Esophagus squamous epithelium (tissue), 5 donors: Measurements from ENCODE around the gene RNF212. TPM values are rescaled to one million over a fixed set of nuclear protein-coding genes. Genes with fewer than 3 reads are reported as not detected.
A peak's percentile ranks its signal among the peaks of the same experiment; 100 is the strongest.
"Not testable (repeated sequence)": the region's sequence is repeated elsewhere in the genome, so short reads cannot be mapped to it uniquely, and the experiment has no call there.

ENCODE experiments used
- DNase-seq: peaks from one replicate; lab custom pipeline; 2025; lab: John Stamatoyannopoulos, UW
- H3K27ac ChIP-seq, 4 donors: fragments of 200-600 bp; sonication (generic); one replicate each; pipeline ENCODE4 v1.5.1; 2016 to 2019; ENCODE audit warnings: mild to moderate bottlenecking in 1 of 4
- H3K27me3 ChIP-seq, 4 donors: fragments of 200-600 bp; sonication (generic); 1 replicate in 3 of 4; 2 replicates in 1 of 4; pipeline versions ENCODE4 v1.5.1 to v1.6.0; 2017 to 2021; ENCODE audit warnings: antibody characterized with exemption in 1 of 4
- H3K36me3 ChIP-seq, 3 donors: fragments of 200-600 bp; sonication (generic); one replicate each; pipeline ENCODE4 v1.5.1; 2016 to 2019
- H3K4me1 ChIP-seq, 3 donors: fragments of 200-600 bp; sonication (generic); one replicate each; pipeline ENCODE4 v1.5.1; 2017 to 2019
- H3K4me3 ChIP-seq, 4 donors: fragments of 200-600 bp; sonication (generic); 1 replicate in 3 of 4; 2 replicates in 1 of 4; pipeline ENCODE4 v1.5.1; 2016 to 2019; ENCODE audit warnings: mild to moderate bottlenecking in 2 of 4, moderate library complexity in 1 of 4
- H3K9me3 ChIP-seq, 3 donors: fragments of 200-600 bp; sonication (generic); one replicate each; pipeline ENCODE4 v1.5.1; 2016 to 2019
- POLR2A ChIP-seq, 4 donors: fragments of 450-650 bp; IDR thresholded peaks; one replicate each; pipeline ENCODE4 v1.6.1; 2017; ENCODE audit warnings: antibody characterized with exemption in 4 of 4, mild to moderate bottlenecking in 4 of 4, moderate library complexity in 3 of 4
- WGBS, 2 donors: methylation state at CpG; one replicate each; pipeline ENCODE4 v1.1.5; 2018; 5-methylcytosine and 5-hydroxymethylcytosine counted together
- intact Hi-C: fragments of 100-400 bp; cut with DNase I; formaldehyde crosslinking; loops from one replicate; pipeline ENCODE4 v1.15.0; 2022
- total RNA-seq, 4 donors: library from RNA; depleted of rRNA; stranded (reverse); fragments of >200 nt; gene quantifications; one replicate each; pipeline ENCODE4 v1.1.0, GENCODE V29; 2016
- TF ChIP-seq, protein P1 (sequence below), 6 experiments: fragments of 450-650 bp in 4 of 6; fragments of 200-600 bp in 2 of 6; sonication (generic) in 2 of 6; IDR thresholded peaks; one replicate each; pipeline ENCODE4 v1.5.1; 2016 to 2019; ENCODE audit warnings: antibody characterized with exemption in 6 of 6, mild to moderate bottlenecking in 4 of 6, moderate library complexity in 4 of 6
- donor health status: DM: yes; HTN: yes; CAD: no.

Gene RNF212
- total RNA-seq, 4 donors from 2014 or later = 0.53 to 6.3 (median 1.9) TPM

DNA sequence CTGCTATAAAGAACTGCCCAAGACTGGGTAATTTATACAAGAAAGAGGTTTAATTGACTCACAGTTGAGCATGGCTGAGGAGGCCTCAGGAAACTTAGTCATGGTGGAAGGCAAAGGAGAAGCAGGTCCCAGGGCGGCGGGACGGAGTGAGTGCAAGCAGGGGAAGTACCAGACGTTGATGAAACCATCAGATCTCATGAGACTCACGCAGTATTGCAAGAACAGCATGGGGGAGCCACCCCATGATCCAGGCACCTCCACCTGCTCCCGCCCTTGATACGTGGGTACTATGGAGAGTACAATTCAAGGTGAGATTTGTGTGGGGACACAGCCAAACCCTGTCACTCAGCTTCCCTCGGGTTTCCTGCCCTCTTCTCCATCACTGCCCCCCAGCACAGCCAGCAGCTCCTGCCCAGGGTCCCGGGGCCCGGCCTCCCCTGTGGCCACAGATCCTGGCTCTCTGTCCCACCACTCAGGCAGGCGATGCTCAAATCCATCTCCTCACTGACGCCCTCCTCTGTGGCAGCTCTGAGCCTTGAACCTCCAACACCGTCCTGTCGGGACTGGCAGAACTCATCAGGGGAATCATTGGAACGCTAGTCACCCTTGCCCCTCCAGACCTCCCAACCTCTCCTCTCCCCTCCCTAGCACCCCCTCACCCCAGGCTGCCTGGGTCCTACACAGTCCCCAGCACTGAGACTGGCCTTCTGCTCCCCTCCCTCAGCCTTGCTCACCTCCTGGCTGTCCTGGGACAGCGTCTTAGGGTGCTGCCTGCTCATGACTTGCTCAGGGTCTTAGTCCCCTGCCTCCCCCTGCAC is 64.4 kb downstream of the RNF212 start:
- no peak for DNase-seq
- Histone ChIP-seq H3K36me3 (no peaks in the 10 kb centered on the region), H3K9me3 (no peaks in the 10 kb centered on the region), H3K4me3 (no peak overlapping the region), H3K27ac (no peak overlapping the region), H3K4me1 (peaks cover 15 to 53% (median 31%) of the 10 kb centered on the region in 3 donors), H3K27me3 (peaks cover 0 to 83% (median 0%) of the 10 kb centered on the region in 4 donors)
- intact Hi-C loops = no loop called here
- TF ChIP-seq POLR2A (IDR thresholded peaks at IDR 0.05) = no peak
- TF ChIP-seq, protein P1, sequence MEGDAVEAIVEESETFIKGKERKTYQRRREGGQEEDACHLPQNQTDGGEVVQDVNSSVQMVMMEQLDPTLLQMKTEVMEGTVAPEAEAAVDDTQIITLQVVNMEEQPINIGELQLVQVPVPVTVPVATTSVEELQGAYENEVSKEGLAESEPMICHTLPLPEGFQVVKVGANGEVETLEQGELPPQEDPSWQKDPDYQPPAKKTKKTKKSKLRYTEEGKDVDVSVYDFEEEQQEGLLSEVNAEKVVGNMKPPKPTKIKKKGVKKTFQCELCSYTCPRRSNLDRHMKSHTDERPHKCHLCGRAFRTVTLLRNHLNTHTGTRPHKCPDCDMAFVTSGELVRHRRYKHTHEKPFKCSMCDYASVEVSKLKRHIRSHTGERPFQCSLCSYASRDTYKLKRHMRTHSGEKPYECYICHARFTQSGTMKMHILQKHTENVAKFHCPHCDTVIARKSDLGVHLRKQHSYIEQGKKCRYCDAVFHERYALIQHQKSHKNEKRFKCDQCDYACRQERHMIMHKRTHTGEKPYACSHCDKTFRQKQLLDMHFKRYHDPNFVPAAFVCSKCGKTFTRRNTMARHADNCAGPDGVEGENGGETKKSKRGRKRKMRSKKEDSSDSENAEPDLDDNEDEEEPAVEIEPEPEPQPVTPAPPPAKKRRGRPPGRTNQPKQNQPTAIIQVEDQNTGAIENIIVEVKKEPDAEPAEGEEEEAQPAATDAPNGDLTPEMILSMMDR (IDR thresholded peaks at IDR 0.05) = no peak
- 73 to 82% methylated on average over 10 to 16 of the region's 16 CpGs for WGBS, 2 donors

DNA sequence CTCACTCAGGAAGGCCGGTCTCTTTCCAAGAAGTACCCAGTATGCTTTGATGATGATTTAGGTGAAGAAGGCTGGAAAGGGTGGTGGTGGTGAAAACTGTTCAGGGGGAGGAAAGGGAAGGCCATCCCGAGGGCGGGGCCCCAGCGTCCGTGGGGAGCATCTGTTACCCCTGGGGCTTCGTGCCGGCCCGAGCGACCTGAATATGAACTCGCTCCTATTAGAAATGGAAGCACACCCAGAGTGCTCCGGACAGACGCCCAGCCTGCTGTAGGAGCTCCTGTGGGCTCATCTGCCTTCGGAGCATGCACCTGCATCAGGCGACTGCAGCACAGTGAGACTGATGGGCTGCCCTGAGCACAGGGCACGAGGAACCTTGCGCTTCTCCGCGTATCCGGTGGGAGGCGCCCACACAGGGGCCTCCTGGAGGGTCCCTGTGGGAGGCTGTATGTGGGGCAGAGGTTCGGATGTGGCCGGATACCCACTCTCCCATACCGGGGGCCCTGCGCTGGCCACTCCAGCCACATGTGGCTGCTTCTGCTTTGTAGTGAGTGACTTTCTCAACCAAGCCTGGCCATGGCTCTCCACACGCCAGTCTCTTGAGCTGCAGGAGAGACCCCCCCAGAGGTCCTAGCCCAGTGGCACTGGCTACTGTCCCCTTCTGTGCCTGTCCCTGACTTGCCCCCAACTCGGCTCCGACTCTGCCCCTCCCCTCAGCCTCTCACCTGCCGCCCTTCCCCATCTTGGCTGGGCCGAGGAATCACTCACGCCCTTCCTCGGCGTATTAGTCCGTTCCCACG is 65.2 kb downstream of the RNF212 start:
- no peaks in the 10 kb centered on the region for H3K9me3 ChIP-seq
- peak overlapping the region in 1 of 4 donors; percentile 52 for H3K4me3 ChIP-seq
- intact Hi-C loops = no loop called here
- peak overlapping the region in 1 of 4 donors; percentile 36 for H3K27ac ChIP-seq
- peaks cover 0 to 83% (median 0%) of the 10 kb centered on the region in 4 donors for H3K27me3 ChIP-seq
- DNase-seq = no peak
- 64 to 81% methylated on average over 5 to 19 of the region's 34 CpGs for WGBS, 2 donors
- H3K4me1 ChIP-seq = peaks cover 23 to 53% (median 33%) of the 10 kb centered on the region in 3 donors
- TF ChIP-seq, protein P1 (IDR thresholded peaks at IDR 0.05) = no peak
- no peak for TF ChIP-seq POLR2A (IDR thresholded peaks at IDR 0.05)
- no peaks in the 10 kb centered on the region for H3K36me3 ChIP-seq

DNA sequence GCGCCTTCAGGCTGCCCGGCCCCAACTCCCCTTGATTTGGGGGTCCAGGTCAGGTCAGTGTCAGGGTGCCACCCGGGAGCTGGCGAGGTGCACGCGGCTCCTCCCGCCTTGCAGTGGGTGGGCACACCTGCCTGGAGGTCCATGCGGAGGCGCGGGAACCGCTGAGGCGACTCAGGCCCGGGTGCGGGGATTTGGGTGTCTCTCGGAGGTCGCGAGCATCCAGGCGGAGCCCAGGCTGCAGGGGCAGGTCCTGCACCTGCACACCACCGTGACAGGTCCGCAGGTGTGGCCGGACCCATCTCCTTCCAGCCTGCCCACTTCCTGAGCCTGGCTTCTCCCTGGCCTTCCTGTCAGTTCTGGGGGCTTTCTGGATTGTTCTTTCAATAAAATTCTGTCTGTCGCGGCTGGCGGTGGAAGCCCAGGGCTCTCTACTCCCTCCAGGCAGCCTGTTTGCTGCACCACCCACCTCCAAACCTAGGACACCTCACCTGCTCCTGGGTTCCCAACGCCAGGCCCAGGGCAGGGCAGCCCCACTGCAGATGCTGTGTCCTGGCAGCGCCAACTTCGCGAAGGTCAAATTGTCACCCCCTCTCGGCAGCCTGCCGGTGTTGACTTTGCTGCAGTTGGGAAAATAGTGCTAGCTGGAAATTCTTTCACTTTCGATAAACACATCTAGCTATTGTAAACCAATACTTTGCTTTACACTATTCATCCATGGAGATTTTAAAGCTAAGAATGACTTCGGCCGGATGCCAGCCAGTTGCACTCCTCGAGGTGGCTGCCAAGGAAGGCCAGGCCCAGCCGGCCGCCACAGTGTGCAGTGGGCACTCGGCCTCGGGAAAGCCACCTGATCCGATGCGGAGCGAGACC is 66.0 kb downstream of the RNF212 start:
- TF ChIP-seq, protein P1 (IDR thresholded peaks at IDR 0.05) = no peak
- no peak for TF ChIP-seq POLR2A (IDR thresholded peaks at IDR 0.05)
- DNase-seq = no peak
- Histone ChIP-seq H3K36me3 (no peaks in the 10 kb centered on the region), H3K27me3 (peaks cover 0 to 78% (median 0%) of the 10 kb centered on the region in 4 donors), H3K9me3 (no peaks in the 10 kb centered on the region), H3K27ac (peak overlapping the region in 3 of 4 donors; percentile 4 to 36 (median 18)), H3K4me1 (peaks cover 19 to 52% (median 27%) of the 10 kb centered on the region in 3 donors), H3K4me3 (peak overlapping the region in 3 of 4 donors; percentile 5 to 52 (median 13))
- intact Hi-C loops = no loop called here
- 27 to 46% methylated on average over 6 to 20 of the region's 41 CpGs for WGBS, 2 donors

DNA sequence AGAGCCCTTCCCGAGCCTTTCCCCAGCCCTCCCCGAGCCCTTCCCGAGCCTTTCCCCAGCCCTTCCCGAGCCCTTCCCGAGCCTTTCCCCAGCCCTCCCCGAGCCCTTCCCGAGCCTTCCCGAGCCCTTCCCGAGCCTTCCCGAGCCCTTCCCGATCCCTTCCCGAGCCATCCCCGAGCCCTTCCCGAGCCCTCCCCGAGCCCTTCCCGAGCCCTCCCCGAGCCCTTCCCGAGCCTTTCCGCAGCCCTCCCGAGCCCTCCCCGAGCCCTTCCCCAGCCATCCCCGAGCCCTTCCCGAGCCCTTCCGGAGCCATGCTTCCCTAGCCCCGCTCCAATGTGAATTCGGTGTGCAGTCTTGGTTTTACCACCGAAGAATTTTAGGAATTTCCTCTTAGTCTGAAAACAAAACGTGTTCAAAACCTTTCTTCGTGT is 66.8 kb downstream of the RNF212 start:
- H3K27me3 ChIP-seq = peaks cover 0 to 71% (median 0%) of the 10 kb centered on the region in 4 donors
- WGBS, 2 donors = 9 to 14% methylated on average over 8 to 19 of the region's 29 CpGs
- H3K36me3 ChIP-seq, DNase-seq, intact Hi-C loops, H3K9me3 ChIP-seq: not testable (repeated sequence)
- H3K4me1 ChIP-seq = peaks cover 22 to 58% (median 34%) of the 10 kb centered on the region in 3 donors
- H3K4me3 ChIP-seq = peak overlapping the region in 3 of 4 donors; percentile 5 to 52 (median 6)
- H3K27ac ChIP-seq = peak overlapping the region in 1 of 4 donors; percentile 18
